ENCODE results near the gene RAD21L1. TPM values are rescaled to one million over a fixed set of nuclear protein-coding genes. Genes with fewer than 3 reads are reported as not detected.
"Not testable (repeated sequence)": the region's sequence is repeated elsewhere in the genome, so short reads cannot be mapped to it uniquely, and the experiment has no call there.

RAD21L1 gene
- total RNA-seq, 1 donor from 2014 or later = not detected

- DNase-seq (ENCODE audit: low read depth) = no peak
These were observed 26.5 kb upstream of the RAD21L1 start for GRCh38 chr20:1199212-1199873.

GRCh38 chr20:1199964-1200363 lies 25.9 kb upstream of the RAD21L1 start:
- no peak for DNase-seq (ENCODE audit: low read depth)

GRCh38 chr20:1202762-1203504 lies 22.9 kb upstream of the RAD21L1 start, which contains the start of gene C20orf202:
Gene C20orf202, plus strand, starts transcription at chr20:1203454. Its CDS starts 132 bp downstream, at chr20:1203586.
- DNase-seq (ENCODE audit: low read depth) = no peak

- DNase-seq (ENCODE audit: low read depth) = no peak
These were observed 22.2 kb upstream of the RAD21L1 start for GRCh38 chr20:1203630-1204029.

GRCh38 chr20:1204113-1204512 lies 21.7 kb upstream of the RAD21L1 start:
- no peak for DNase-seq (ENCODE audit: low read depth)

- no peak for DNase-seq (ENCODE audit: low read depth)
These were observed 21.3 kb upstream of the RAD21L1 start for GRCh38 chr20:1204576-1204975.

- no peak for DNase-seq (ENCODE audit: low read depth)
These were observed 20.0 kb upstream of the RAD21L1 start for GRCh38 chr20:1205802-1206201.

GRCh38 chr20:1206366-1207148 lies 19.3 kb upstream of the RAD21L1 start:
- DNase-seq (ENCODE audit: low read depth) = no peak

GRCh38 chr20:1207293-1207878 lies 18.5 kb upstream of the RAD21L1 start:
- DNase-seq (ENCODE audit: low read depth) = no peak

- DNase-seq (ENCODE audit: low read depth) = peak; percentile 9
These were observed 16.1 kb upstream of the RAD21L1 start for GRCh38 chr20:1209447-1210387.

- no peak for DNase-seq (ENCODE audit: low read depth)
These were observed 15.3 kb upstream of the RAD21L1 start for GRCh38 chr20:1210501-1210900.

GRCh38 chr20:1212023-1212422 lies 13.8 kb upstream of the RAD21L1 start:
- no peak for DNase-seq (ENCODE audit: low read depth)

- DNase-seq (ENCODE audit: low read depth) = peak; percentile 49
These were observed 13.0 kb upstream of the RAD21L1 start for GRCh38 chr20:1212607-1213396.

- DNase-seq (ENCODE audit: low read depth) = no peak
These were observed 11.0 kb upstream of the RAD21L1 start for GRCh38 chr20:1214838-1215261.

- DNase-seq (ENCODE audit: low read depth) = no peak
These were observed 10.3 kb upstream of the RAD21L1 start for GRCh38 chr20:1215386-1216170.

GRCh38 chr20:1216527-1217427 lies 9.1 kb upstream of the RAD21L1 start:
- not testable (repeated sequence) for DNase-seq (ENCODE audit: low read depth)

- DNase-seq (ENCODE audit: low read depth) = not testable (repeated sequence)
These were observed 3.1 kb upstream of the RAD21L1 start for GRCh38 chr20:1222750-1223149.

GRCh38 chr20:1224205-1224890 lies 1.5 kb upstream of the RAD21L1 start:
- DNase-seq (ENCODE audit: low read depth) = no peak

Data from renal cortical epithelial cell (primary cell).